ENCODE measurements around the gene GAPDH. TPM values are rescaled to one million over a fixed set of nuclear protein-coding genes. Genes with fewer than 3 reads are reported as not detected.

GAPDH gene
- polyA plus RNA-seq, 1 of the 3 experiments (the other 2 are of a cell fraction) = 8,077 TPM

GRCh38 chr12:6573001-6573400 is 38.7 kb downstream of the GAPDH start:
- H3K9ac ChIP-seq = no peak overlapping the region
- H4K20me1 ChIP-seq (ENCODE audit: insufficient read depth) = no peaks in the 10 kb centered on the region
- 94% methylated on average over 8 of the region's 8 CpGs for WGBS (ENCODE audit: low lambda C conversion rate)
- no peak overlapping the region for H3K4me2 ChIP-seq
- peaks cover 3 to 4% of the 10 kb centered on the region in 2 experiments; a peak in 2 of 4 replicates for H3K4me1 ChIP-seq (ENCODE audit: control insufficient read depth in 1 of 2, insufficient read depth in 2 of 2, low read depth in 1 of 2, low read length in 1 of 2)
- H3K27me3 ChIP-seq (ENCODE audit: insufficient read depth) = no peaks in the 10 kb centered on the region
- H2AFZ ChIP-seq (ENCODE audit: low read depth) = no peak overlapping the region
- H3K9me2 ChIP-seq = no peaks in the 10 kb centered on the region
- TF ChIP-seq EP300 (IDR thresholded peaks at IDR 0.05; ENCODE audit: borderline replicate concordance in 1 of 2, low read depth in 1 of 2, low read length in 1 of 2) (no peak), MAX (IDR thresholded peaks at IDR 0.05; ENCODE audit: low read depth) (no peak), RAD21 (IDR thresholded peaks at IDR 0.05; ENCODE audit: low read length) (no peak), TAF1 (IDR thresholded peaks at IDR 0.05; ENCODE audit: borderline replicate concordance, low read depth, low read length) (no peak), CTCF (IDR thresholded peaks at IDR 0.05) (no peak), NFIC (IDR thresholded peaks at IDR 0.05; ENCODE audit: borderline replicate concordance) (no peak), SIN3A (IDR thresholded peaks at IDR 0.05; ENCODE audit: borderline replicate concordance, low read depth, low read length) (no peak), FOXJ3 (CRISPR knock-in tag; IDR thresholded peaks at IDR 0.05) (no peak), FOXM1 (IDR thresholded peaks at IDR 0.05; ENCODE audit: low read depth) (no peak), RCOR1 (IDR thresholded peaks at IDR 0.05; ENCODE audit: low read length) (no peak), RFX5 (IDR thresholded peaks at IDR 0.05; ENCODE audit: low read length) (no peak)
- CTCF ChIA-PET = interaction anchor here (1.0 to 1.6 kb wide), 3 partner anchors 10 to 112 kb away, joined by 3 to 5 read pairs (median 5); partner anchors contain the start of gene IFFO1
- no peak for DNase-seq
- peaks cover 65 to 74% of the 10 kb centered on the region in 2 experiments for H3K36me3 ChIP-seq (replicated peaks in 1 of 2; ENCODE audit: control insufficient read depth in 1 of 2, insufficient read depth in 2 of 2, low read length in 1 of 2)
- no peak overlapping the region for H3K4me3 ChIP-seq (ENCODE audit: low read depth in 2 of 2, low read length in 1 of 2)
- H3F3A ChIP-seq (replicated peaks; ENCODE audit: insufficient read depth) = peaks cover 67% of the 10 kb centered on the region
- H3K79me2 ChIP-seq (ENCODE audit: insufficient read depth) = peaks cover 27% of the 10 kb centered on the region
- POLR2A ChIA-PET = interaction anchor here (0.5 kb wide), 1 partner anchor 417 kb away, joined by 6 read pairs; no protein-coding TSS in a partner anchor
- no peak overlapping the region for H3K27ac ChIP-seq (ENCODE audit: low read depth in 2 of 2, low read length in 1 of 2)
- no peaks in the 10 kb centered on the region for H3K9me3 ChIP-seq

GRCh38 chr12:6574576-6575295 is 40.4 kb downstream of the GAPDH start:
- H4K20me1 ChIP-seq (ENCODE audit: insufficient read depth) = no peaks in the 10 kb centered on the region
- H3K27ac ChIP-seq (ENCODE audit: low read depth in 2 of 2, low read length in 1 of 2) = no peak overlapping the region
- no peaks in the 10 kb centered on the region for H3K9me3 ChIP-seq
- WGBS (ENCODE audit: low lambda C conversion rate) = 93% methylated on average over 4 of the region's 4 CpGs
- no peaks in the 10 kb centered on the region; a peak in 1 of 4 replicates for H3K4me1 ChIP-seq (ENCODE audit: control insufficient read depth in 1 of 2, insufficient read depth in 2 of 2, low read depth in 1 of 2, low read length in 1 of 2)
- peaks cover 71 to 87% of the 10 kb centered on the region in 2 experiments for H3K36me3 ChIP-seq (replicated peaks in 1 of 2; ENCODE audit: control insufficient read depth in 1 of 2, insufficient read depth in 2 of 2, low read length in 1 of 2)
- H3K9me2 ChIP-seq = no peaks in the 10 kb centered on the region
- peaks cover 20% of the 10 kb centered on the region for H3K79me2 ChIP-seq (ENCODE audit: insufficient read depth)
- no peak overlapping the region for H3K9ac ChIP-seq
- H3K4me3 ChIP-seq (ENCODE audit: low read depth in 2 of 2, low read length in 1 of 2) = no peak overlapping the region
- H3K27me3 ChIP-seq (ENCODE audit: insufficient read depth) = no peaks in the 10 kb centered on the region
- POLR2A ChIA-PET = interaction anchor here (0.6 kb wide), 1 partner anchor 33 kb away, joined by 3 read pairs; no protein-coding TSS in a partner anchor
- DNase-seq = no peak
- H3F3A ChIP-seq (replicated peaks; ENCODE audit: insufficient read depth) = peaks cover 62% of the 10 kb centered on the region
- CTCF ChIA-PET = interaction anchor here (2.1 kb wide), 1 partner anchor 11 kb away, joined by 9 read pairs; no protein-coding TSS in a partner anchor
- H3K4me2 ChIP-seq = no peak overlapping the region
- H2AFZ ChIP-seq (ENCODE audit: low read depth) = no peak overlapping the region
- TF ChIP-seq IRF3 (IDR thresholded peaks at IDR 0.05; ENCODE audit: low read depth, low read length) (no peak), POLR2AphosphoS5 (IDR thresholded peaks at IDR 0.05; ENCODE audit: low read depth, low read length) (no peak), RXRA (IDR thresholded peaks at IDR 0.05; ENCODE audit: borderline replicate concordance, low read depth) (no peak), CTCF (IDR thresholded peaks at IDR 0.05) (no peak), SIN3A (IDR thresholded peaks at IDR 0.05; ENCODE audit: borderline replicate concordance, low read depth, low read length) (no peak), TEAD4 (IDR thresholded peaks at IDR 0.05; ENCODE audit: borderline replicate concordance, insufficient read depth) (no peak), PBX3 (IDR thresholded peaks at IDR 0.05) (no peak), ELF1 (IDR thresholded peaks at IDR 0.05) (no peak), RFX5 (IDR thresholded peaks at IDR 0.05; ENCODE audit: low read length) (no peak), RAD21 (IDR thresholded peaks at IDR 0.05; ENCODE audit: low read length) (no peak), USF2 (IDR thresholded peaks at IDR 0.05; ENCODE audit: borderline replicate concordance, low read depth, low read length) (no peak)
